ENCODE data around the gene GSG1L.

The GSG1L gene

DNA sequence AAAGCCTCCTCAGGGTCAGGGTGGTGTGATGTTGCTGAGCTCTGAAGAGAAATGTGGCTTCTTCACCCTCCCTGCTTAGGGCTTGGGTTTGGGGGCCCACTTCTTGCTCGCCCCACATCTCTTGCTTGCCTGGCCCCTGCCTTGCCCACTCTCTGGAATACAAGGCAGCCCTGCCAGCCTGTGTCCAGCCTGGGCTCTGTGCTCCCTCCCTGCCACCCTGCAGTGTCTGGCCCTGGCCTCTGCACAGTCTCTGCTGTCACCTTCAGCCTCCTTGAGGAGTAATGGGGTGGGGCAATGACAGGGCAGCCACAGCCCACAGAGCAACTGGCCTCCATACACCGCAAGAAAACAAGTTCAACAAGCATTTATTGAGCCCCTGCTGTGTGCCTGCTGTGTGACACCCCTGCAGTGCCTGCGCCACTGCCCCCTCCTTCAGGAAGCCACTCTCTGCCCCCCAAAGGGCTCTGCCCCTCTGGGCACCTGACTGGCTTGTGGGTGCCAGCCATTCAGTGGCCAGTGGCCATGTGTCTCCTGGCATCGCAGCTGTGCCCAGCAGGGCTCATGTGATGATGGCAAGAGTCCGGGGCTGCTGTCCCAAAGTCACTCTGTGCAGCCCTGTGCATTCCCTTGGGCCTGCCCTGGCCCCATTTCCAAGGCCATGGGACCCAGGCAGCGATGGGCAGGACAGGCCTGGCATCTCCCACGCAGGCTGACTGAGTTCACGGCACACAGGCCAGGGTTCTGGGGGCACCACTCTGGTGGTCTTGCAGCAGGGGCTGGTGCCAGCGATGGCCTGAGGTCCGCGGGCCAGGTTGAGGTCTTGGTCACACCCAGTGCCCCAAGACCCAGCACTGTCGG is 272.7 kb downstream of the GSG1L start:
- DNase-seq (ENCODE audit: low read depth), result no peak

DNA sequence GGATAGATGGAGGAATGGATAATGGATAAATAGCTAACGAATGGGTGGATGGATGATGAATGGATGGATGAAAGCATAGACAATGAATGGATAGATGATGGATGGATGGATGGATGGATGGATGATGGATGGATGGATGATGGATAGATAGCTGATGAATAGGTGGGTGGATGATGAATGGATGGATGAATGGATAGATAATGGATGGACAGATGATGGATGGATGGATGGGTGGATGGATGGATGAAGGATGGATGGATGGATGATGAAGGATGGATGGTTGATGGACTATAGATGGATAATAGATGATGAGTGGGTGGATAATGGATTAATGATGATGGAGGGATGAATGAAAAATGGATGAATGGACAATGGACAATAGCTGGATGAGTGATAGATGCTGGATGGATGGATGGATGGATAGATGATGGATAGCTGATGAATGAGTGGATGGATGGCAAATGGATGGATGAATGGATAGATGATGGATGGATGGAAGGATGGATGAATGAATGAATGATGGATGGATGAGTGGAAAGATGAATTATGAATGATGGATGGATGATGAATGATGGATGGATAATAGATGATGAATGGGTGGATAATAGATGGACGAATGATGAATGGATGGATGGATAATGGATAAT is 273.8 kb downstream of the GSG1L start:
- DNase-seq (ENCODE audit: low read depth), result no peak

DNA sequence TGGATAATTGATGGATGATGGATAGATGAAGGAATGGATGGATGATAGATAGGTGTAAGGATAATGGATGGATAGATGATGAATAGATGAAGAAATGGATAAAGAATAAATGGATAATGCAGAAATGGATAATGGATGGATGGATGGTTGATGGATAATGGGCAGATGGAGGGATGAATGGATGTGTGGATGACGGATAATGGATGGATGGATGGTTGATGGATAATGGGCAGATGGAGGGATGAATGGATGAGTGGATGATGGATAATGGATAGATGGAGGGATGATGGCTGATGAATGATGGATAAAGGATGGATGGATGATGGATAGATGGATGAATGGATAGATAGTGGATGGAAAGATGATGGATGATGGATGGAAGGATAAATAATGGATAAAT is 274.4 kb downstream of the GSG1L start:
- DNase-seq (ENCODE audit: low read depth), result no peak

DNA sequence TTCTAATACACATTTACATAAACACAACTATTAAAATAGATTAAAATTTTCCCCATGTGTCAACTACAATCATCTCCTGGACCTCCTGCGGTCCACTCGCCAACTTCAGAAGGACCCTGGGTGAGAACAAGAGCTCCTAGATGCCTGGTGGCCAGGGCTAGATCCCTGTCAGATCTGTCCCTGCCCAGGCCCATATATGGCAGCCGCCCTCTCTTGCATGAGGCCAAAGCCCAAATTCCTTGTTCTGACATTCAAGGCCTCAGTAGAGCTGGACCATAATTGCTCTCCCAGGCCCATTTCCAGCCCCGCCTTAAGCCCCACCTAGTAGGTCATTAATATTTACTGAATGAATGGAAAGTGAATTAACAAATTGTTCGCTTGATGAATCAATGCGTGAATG is 275.8 kb downstream of the GSG1L start:
- no peak for DNase-seq (ENCODE audit: low read depth)

DNA sequence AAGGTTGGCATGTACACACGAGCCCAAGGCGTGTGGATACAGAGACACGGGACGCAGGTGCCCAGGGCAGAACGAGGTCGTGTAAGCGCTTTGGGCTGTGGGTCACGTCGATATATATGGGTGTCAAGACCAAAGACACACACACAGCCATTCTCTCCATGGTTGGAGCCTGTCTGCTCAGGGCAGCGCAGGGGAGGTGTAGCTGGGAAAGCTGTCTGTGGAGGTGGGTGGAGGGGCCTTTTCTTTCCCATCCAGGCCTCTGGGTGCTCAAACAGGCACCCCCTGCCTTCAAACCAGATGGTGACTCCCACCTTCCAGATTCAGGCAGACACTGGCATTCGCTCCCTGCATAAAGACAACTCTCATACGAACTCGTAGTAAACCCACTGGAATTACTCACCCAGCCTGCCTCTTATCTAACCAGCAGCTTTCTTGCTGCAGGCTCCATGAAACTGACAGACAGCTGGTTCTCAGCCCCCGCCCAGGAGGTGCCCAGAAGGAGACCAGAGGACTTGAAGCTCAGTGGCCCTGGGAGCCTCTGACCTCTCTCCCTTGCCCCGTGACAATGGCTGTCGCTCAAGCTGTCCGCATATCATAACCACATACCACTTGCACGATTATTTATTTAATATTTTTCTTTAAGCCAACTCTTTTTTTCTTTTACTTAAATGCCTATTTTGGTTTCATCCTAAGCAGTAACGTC is 276.4 kb downstream of the GSG1L start:
- no peak for DNase-seq (ENCODE audit: low read depth)

DNA sequence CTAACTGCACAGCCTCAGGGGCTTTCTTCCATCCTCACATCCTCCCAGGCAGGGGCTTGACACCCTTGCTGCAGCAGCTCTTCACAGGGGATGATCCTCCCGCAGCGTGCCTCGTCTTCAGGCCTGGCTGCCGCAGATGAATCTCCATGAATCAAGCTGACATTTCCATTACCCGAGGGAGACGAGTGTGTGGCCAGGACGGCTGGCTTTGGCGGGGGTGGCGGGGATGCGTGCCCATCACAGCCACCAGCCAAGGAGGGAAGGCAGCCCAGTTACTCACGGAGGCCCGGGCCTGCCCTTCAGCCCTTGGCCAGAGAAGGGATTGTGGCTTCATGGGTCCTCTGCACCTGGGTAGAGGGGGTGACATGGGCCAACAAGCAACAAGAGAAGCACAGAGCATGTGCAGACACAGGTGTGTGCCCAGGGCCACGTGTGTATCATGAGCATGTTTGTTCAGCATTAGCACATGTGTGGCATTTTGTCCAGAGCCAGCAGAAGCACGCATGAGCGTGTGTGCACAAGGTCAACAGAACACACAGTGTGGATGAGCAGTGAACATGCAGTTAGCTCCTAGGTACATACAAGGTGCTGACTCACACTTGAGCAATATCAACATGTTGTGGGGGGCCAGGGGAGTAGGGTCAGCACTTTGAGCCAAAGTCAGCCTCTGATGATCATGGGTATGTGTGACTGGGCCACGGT is 277.1 kb downstream of the GSG1L start:
- DNase-seq (ENCODE audit: low read depth), result no peak

DNA sequence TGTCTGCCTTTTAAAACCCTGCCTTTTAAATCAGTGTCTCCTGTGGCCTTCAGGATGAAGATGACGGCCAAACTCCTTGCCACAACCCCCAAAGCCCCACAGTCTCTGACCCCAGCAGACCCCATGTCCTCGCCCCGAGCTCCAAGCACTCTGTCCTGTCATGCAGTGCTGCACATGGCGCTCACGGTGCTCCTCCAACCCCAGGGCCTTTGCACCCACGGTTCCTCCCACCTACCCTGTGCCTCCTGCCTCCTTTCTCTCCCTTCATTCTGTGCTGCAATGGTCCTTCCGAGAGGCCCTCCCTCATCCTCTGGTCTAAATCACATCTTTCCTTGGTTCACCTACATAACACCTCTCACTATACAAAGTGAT is 278.2 kb downstream of the GSG1L start:
- DNase-seq (ENCODE audit: low read depth), result no peak

DNA sequence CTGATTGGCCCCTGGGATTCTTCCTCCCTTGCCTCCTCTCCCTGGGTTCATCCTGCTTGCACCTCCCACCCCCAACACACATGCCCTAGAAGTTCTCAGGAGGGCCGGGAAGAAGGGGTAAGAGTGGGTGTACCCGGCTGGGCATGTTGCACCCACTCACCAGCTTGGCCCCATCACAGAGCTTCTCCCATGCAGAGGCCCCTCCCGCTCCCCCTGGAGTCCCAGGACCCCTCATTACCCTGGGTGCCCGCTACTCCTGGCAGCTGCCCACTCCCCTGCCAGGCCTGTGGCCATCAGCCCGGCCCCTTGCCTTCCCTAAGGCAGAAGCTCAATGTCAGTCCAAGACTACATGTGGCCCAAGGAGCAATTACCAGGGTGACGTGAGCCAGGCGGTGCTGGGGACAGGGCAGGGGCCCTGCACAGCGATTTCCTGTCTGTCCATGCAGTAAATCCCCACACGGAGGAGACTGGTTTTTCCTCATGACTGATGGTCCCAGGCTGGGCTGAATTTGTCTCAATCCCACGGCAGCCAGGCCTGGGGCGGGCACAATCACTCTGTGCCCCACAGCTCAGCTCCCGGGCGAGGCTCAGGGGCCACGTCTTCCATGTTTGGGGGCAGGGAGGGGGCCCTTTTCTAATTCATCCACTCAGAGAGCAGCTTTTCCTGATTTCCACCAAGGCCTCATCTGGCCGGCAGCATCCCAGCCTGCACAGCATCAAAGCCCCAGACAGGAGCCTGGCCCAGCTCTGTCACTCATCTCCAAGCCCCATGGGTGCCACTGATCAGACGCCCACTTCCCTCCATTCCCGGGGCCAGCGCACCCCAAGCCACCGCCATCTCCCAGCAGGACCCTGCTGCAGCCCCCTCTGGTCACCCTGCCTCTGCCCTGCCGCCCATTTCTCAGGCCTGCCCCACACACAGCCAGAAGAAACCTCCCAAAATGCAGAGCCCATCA is 278.9 kb downstream of the GSG1L start:
- no peak for DNase-seq (ENCODE audit: low read depth)

DNA sequence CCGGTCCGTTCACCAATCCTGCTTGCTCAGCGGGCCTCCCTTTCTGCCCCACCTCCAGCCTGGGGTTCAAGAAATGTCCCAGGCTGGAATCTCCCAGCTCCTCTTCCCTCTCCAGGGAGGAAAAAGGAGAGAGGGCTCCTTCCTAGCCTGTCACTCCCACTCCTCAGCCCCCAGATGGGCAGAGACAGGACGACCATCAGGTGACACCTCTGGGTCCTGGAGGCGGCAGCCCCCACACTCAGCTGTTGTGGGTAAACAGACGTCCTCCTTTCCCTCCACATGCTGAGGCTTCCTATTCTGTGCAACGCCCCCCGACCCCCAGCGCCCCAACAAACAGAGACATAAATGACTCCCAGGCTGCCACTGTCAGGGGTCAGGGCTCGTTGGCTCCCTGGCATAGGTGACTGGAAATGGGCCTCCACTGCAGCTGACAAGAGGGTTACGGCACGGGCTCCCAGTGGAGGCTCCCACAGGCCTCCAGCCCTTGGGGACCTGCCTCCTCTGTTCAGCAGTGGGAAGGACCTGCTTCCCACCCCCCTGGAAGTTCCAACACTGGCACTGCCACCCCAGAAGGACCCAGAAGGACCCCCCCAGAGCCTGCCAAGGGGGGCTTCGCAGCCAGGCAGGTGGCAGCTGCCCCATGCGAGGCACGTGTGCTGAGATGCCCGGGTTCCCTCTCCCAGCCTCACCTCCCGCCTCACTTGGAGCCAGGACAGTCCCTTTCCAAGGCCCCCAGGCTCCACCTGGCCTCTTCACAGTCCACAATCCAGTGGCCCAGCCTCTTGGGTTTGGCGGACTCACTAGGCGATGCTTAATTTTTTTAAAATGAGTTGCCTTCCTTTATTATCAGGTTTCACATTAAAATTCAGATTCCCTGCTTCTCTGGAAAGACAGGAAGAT is 281.3 kb downstream of the GSG1L start:
- DNase-seq (ENCODE audit: low read depth), result no peak

DNA sequence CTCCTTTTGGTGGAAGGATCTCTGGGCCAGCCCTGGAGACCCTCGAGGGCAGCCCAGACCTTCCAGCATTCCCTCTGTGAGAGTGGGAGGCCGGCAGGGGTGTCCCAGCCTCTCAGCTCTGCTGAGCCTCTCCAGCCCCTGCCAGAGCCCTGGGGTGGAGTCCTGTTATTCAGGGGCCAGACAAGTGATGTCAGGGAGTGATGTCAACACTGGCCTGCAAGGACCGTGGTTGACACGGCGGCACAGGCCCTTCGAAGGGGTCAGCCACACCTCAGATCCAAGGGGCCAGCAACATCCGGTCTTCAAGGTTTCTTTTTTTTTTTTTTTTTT is 282.4 kb downstream of the GSG1L start:
- no peak for DNase-seq (ENCODE audit: low read depth)

DNA sequence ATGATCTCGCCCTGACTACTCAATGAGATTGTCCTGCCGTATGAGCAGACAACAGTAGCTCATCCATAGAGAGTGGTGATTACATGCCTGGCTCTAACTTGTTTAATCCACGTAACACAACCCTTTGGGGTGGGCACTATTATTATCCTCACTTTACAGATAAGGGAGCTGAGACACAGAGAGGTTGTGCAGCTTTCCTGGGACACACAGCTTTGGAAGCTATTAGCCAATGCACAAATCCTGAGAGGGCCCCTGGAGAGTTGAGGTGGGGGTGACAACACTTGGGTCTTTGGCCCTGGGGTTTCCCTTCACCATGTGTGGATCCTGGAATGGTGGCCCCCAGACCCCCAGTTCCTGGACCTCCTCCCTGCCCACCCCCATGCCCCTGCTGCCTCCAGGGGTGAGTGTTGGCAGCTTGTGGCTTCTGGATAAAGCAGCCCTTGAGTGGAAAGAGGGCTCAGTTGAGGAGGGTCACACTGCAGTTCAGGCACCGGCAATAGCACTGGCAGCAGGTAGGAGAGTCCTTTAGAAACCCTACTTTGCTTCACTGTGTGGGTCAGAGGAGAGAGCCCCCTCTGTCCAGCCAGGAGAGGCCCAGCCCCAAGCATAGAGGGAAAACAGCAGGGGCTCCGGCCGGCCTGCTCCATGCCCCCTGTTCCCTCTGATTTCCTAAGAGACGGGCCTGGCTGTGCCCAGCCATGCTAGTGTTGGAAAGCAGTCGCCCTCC is 282.9 kb downstream of the GSG1L start:
- DNase-seq (ENCODE audit: low read depth), result no peak

DNA sequence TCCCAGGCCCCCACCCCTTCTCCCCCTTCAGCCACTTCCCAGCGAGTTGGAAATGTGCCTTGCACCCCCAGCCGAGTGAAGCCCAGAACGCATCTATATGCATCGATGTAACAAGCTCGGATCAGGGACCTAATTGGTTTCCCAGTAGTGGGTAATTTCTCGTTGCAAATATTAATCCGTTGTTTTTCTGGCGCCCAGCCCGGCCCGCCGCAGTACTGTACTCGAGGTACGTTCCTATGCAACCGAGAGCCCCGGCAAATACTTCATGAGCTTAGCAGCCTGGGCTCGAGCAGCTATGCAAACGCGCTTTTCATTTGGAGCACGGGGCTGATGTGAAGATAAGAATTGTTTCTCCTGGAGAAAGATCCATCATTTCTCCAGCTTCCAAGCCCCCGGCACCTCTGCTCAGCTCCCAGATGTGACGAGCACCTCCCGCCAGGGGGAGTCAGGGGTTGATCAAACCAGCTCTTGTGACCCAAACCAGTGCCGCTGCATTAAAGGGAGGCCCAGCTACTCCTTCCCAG is 283.8 kb downstream of the GSG1L start:
- no peak for DNase-seq (ENCODE audit: low read depth)

DNA sequence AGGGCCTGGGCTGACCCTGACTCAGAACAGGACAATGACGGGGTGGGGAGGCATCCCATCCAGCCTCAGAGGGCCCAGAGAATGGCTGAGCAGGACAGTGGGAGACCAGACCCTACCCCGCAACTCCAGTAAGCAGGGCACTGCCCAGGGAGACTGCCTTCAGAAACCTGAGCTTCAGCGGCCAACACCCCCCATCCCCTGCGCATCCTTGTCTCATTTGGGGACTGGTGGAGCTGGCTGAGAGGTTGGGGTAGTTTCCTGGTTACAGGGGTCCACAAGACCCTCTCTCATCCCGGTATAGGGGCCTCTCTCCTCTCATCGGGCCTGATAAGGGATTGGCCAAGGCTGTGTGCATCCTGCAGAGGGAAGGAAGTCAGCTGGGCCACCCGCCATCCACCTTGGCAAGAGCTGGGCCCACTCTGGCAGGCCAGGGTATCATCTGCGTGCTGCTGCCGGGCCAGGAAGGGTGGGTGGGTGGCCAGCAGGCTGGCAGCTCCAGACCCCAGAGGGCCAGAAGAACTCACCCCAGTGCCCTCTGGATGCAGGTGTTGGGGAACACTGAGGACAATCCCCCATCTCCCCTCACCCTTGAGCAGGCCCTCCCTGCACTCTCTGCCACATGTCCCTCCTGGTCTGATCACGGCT is 284.5 kb downstream of the GSG1L start:
- DNase-seq (ENCODE audit: low read depth), result no peak

DNA sequence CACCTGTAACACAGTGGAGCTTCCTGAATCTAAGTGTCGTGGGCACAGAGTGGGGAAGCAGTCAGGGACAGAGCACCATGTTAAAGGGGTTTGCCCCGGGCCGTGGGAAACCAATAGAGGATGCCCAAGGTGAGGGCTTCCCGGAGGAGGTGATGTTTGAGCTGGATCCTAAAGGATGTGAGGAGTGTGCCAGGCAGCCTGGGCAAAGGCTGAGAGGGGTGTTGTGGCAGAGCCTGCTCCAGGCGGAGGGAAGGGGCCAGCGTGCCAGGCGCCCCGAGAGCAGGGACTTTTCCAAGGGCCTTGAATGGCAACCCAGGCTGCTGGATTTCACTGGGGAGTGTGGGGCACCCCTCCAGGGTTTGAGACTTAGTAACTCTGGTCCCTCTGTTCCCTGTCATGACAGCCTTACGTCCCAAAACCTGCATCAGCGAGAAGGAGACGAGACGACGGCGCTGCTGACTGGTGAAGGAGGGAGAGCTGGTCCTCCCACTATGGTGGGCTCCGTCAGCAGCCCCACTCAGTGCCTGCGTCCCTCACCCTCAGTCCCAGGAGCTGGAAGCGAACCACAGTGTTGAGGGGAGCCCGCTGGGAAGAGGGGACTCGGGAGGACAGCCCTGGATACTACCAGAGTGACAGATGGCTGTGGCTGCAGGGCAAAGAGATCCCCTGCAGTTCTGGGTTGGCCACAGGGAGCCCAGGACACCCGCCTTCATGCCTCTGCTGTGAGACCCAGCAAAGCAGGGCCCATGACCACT is 285.2 kb downstream of the GSG1L start:
- no peak for DNase-seq (ENCODE audit: low read depth)

DNA sequence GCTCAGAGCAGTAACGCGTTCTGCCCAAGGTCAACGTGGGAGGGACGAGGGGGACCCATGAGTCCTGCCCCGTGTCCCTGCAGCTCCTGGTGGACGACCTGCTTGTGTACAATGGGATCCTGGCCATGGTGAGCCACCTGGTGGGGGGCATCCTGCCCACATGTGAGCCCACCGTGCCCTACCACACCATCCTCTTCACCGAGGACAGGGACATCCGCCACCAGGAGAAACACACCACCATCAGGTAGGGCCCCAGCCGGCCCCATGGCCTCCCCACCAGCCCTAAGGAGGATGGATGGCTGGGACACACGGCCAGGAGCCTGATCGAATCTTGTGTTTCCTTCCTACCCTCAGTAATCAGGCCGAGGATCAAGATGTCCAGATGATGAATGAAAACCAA is 286.0 kb downstream of the GSG1L start:
- DNase-seq (ENCODE audit: low read depth), result no peak

DNA sequence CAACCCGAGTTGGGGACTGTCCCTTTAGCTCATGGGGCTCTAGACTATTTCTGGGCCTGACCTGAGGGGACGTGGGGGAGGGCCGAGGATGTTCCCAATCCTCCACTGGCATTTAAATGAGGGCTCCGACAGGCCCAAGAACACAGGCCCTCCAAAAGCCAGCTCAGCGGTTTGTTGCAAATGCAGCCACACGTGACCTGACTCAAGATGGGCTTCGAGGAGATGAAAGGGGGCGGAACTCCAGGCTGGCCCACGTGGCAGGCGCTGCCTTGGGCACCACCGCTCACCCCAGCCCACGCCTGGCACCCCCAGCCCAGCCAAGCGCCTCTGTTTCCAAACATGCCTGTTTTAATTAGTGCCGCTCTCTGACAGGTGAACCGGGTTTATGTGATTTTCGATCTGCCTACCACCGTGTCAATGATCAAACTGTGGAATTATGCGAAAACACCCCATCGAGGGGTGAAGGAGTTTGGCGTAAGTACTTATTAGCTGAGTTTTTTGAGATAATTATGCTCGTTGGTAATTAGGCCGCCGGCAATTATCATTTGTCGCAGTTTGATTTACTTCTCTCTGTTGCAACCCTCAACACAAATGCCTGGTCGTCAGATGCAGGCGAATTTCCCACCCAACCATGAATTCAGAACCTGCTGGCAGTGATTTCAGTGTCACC is 286.8 kb downstream of the GSG1L start:
- no peak for DNase-seq (ENCODE audit: low read depth)

DNA sequence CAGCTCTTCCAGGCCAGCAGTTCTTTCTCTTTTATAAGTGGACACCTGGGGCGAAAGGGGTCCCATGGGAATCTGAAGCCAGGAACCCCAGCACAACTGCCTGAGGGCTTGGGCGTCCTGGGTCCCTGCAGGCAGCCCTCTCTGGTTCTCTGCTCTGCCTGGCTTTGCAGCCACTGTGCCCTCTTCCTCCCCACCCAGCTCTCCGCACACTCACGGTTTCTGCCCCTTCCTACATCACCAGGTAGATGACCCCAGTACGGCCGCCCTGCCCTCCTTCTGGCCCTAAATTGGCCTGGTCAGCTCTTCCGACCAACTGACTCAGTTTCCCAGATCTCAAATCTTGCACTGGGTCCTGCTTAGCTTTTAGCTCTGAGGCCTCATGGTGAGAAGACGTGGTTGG is 288.3 kb downstream of the GSG1L start:
- no peak for DNase-seq (ENCODE audit: low read depth)

DNA sequence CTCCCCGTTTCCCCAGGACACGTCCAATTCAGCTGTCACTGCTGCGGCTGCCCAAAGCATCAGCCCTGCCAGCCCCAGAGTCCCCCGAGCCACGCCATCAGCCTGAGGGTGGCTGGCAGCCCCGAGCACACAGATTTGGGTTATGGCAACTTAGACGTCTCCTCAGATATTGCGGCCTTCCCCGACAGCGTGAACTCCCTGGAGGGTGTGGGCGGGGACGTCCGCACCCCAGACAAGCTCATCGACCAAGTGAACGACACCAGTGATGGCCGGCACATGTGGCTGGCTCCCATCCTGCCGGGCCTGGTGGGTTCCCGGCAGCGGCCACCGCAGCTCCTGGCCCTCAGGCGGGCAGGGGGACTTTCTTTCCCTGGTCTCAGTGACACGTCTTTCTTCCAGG is 288.7 kb downstream of the GSG1L start:
- no peak for DNase-seq (ENCODE audit: low read depth)

Measured in stimulated activated CD8-positive, alpha-beta memory T cell treated with anti-CD3 and anti-CD28 coated beads, Interleukin-7, amount 100 ng/mL, for 24 hours (primary cell).